Measurements from ENCODE around the gene SNRNP40.

DNA sequence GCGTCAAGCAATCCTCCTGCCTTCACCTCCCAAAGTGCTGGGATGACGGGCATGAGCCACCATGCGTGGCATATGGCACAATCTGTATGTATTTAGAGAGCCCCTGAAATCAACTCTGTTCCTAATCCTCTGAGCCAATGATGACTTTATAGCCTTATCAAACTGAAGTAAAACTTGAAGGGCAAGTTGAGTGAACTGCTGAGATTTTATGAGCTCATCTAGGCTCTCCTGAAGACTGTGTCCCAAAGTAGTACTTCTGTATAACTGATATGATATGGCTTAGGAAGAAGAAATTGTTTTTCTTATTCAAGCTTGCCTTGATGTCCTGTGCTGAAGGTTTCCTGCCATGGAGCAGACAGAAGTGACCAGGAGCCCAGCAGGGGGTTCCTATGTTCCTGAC is 33.2 kb downstream of the SNRNP40 start:
- TF ChIP-seq, protein P1, sequence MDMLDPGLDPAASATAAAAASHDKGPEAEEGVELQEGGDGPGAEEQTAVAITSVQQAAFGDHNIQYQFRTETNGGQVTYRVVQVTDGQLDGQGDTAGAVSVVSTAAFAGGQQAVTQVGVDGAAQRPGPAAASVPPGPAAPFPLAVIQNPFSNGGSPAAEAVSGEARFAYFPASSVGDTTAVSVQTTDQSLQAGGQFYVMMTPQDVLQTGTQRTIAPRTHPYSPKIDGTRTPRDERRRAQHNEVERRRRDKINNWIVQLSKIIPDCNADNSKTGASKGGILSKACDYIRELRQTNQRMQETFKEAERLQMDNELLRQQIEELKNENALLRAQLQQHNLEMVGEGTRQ (IDR thresholded peaks at IDR 0.05; ENCODE audit: borderline replicate concordance, low read depth, low read length), result no peak
- TF ChIP-seq SMC3 (IDR thresholded peaks at IDR 0.05; ENCODE audit: borderline replicate concordance, low read length) (no peak), ZNF274 (IDR thresholded peaks at IDR 0.05; ENCODE audit: insufficient read depth, insufficient read length) (no peak), RAD21 (IDR thresholded peaks at IDR 0.05; ENCODE audit: insufficient read depth, low read depth, low read length) (no peak), BHLHE40 (IDR thresholded peaks at IDR 0.05; ENCODE audit: borderline replicate concordance in 1 of 2, low read depth in 2 of 2, low read length in 1 of 2) (no peak), SREBF1 (IDR thresholded peaks at IDR 0.05; ENCODE audit: low read length) (no peak), EZH2 (IDR thresholded peaks at IDR 0.05; ENCODE audit: borderline replicate concordance, control insufficient read depth, low read depth, low read length) (no peak), CBFB (IDR thresholded peaks at IDR 0.05; ENCODE audit: low read depth) (no peak)
- TF ChIP-seq, protein P2, sequence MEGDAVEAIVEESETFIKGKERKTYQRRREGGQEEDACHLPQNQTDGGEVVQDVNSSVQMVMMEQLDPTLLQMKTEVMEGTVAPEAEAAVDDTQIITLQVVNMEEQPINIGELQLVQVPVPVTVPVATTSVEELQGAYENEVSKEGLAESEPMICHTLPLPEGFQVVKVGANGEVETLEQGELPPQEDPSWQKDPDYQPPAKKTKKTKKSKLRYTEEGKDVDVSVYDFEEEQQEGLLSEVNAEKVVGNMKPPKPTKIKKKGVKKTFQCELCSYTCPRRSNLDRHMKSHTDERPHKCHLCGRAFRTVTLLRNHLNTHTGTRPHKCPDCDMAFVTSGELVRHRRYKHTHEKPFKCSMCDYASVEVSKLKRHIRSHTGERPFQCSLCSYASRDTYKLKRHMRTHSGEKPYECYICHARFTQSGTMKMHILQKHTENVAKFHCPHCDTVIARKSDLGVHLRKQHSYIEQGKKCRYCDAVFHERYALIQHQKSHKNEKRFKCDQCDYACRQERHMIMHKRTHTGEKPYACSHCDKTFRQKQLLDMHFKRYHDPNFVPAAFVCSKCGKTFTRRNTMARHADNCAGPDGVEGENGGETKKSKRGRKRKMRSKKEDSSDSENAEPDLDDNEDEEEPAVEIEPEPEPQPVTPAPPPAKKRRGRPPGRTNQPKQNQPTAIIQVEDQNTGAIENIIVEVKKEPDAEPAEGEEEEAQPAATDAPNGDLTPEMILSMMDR (IDR thresholded peaks at IDR 0.05 in 2 of 3, conservative IDR thresholded peaks at IDR 0.05 in 1 of 3; ENCODE audit: control insufficient read depth in 2 of 3, extremely low read depth in 1 of 3, insufficient read depth in 1 of 3, low read depth in 3 of 3, low read length in 3 of 3), result no peak
- TF ChIP-seq, protein P3, sequence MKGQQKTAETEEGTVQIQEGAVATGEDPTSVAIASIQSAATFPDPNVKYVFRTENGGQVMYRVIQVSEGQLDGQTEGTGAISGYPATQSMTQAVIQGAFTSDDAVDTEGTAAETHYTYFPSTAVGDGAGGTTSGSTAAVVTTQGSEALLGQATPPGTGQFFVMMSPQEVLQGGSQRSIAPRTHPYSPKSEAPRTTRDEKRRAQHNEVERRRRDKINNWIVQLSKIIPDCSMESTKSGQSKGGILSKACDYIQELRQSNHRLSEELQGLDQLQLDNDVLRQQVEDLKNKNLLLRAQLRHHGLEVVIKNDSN (IDR thresholded peaks at IDR 0.05; ENCODE audit: borderline replicate concordance, extremely low read length, insufficient read depth, low read depth, low read length), result no peak

Measured in GM12878 (cell line).